Activated effector memory CD4-positive, alpha-beta T cell treated with Interleukin-2 at 50 U/mL for 16 hours (primary cell): ENCODE measurements around the gene CHAT.

Source experiments
- DNase-seq: peaks from one replicate; pipeline ENCODE4 v3.0.0-alpha.2; 2020

Gene CHAT

GRCh38 chr10:49690698-49691356 is 77.0 kb downstream of the CHAT start:
- no peak for DNase-seq

GRCh38 chr10:49691588-49691987 is 77.8 kb downstream of the CHAT start:
- DNase-seq, result no peak

GRCh38 chr10:49694466-49694865 is 80.6 kb downstream of the CHAT start:
- no peak for DNase-seq

GRCh38 chr10:49696311-49696710 is 82.5 kb downstream of the CHAT start:
- DNase-seq, result no peak

- DNase-seq, result no peak
These were observed 84.8 kb downstream of the CHAT start for GRCh38 chr10:49698679-49699078.

- no peak for DNase-seq
These were observed 86.4 kb downstream of the CHAT start for GRCh38 chr10:49700211-49700610.

GRCh38 chr10:49700997-49701396 is 87.2 kb downstream of the CHAT start:
- DNase-seq, result no peak

GRCh38 chr10:49707585-49707984 is 93.7 kb downstream of the CHAT start:
- no peak for DNase-seq

- no peak for DNase-seq
These were observed 96.1 kb downstream of the CHAT start for GRCh38 chr10:49709934-49710333.

GRCh38 chr10:49710966-49711365 is 97.1 kb downstream of the CHAT start:
- no peak for DNase-seq

GRCh38 chr10:49711481-49711880 is 97.6 kb downstream of the CHAT start:
- DNase-seq, result no peak

- no peak for DNase-seq
These were observed 99.4 kb downstream of the CHAT start for GRCh38 chr10:49713266-49713665.
